ENCODE data around the gene LRRC15.

DNA sequence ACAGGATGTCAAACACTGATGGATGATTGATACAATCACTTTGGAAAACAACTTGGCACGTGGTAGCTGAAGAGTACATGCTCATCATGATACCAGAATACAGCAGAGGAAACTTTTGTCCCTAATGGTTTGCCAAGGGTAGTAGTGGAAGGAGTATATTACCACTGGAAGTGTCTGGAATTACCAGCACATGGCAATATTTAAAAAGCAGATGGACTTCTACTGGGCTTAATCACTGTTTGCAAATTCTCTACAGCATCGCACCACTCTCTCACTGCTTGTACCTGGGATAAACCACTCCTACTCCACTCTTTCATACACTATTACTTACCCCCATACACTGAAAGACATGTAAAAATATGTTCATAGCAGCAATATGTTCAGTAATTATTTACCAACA, 49.1 kb upstream of the LRRC15 start:
- no peak for TF ChIP-seq POLR2A (IDR thresholded peaks at IDR 0.05; ENCODE audit: low read length)
- no peak for TF ChIP-seq GATA1 (IDR thresholded peaks at IDR 0.05; ENCODE audit: low read depth, low read length)
